Endothelial cell of hepatic sinusoid (primary cell): Measurements from ENCODE around the gene DDX55.

Experiments
- in situ Hi-C: cut with HindIII; loops from 2 replicates; pipeline ENCODE4 v1.10.0; 2017; ENCODE audit warnings: low sequenced_read_pairs

Gene DDX55

DNA sequence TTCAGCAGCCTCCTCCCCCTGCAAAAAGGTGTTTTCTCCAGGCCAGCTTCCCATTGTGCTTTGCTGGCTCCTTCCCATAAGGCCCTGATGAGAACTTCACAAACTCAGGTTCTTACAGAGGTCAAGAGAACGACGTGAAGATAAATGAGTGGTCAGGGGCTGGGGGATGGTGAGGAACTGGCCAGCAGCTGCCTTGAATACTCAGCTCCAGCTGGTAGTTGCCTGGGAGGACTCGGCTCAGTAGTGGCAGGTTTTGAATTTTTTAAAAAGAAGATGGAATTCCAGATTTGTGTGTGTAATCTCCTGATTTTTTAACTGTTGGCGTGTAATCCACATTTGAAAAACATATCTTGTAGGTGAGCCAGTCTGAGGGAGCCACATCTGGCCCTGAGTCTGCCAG, 5.9 kb downstream of the DDX55 start:
- in situ Hi-C loops, result no loop called here

- in situ Hi-C loops, result no loop called here
These were observed 6.3 kb downstream of the DDX55 start for GRCh38 chr12:123608182-123608581.

- in situ Hi-C loops, result no loop called here
These were observed 12.2 kb downstream of the DDX55 start for GRCh38 chr12:123614110-123614509.

DNA sequence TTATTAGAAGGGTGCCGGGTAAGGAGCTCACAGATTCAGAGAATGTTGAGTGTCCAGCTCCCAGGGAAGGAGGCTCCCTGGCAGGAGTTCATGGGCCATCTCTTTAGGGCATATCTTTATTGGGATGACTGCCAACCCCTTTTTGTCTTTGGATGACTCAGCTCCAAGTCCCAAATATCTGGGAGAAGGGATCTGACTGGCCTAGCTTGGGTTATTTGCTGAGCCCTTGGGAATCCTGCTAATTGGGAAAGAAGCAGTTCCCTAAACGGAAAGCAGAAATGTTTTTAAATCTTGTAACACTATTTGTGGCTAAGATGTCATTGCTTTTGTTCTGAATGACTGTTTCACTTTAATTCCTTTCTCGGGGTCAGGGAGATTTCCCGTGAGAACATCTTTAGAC, 12.6 kb downstream of the DDX55 start:
- in situ Hi-C loops, result no loop called here

DNA sequence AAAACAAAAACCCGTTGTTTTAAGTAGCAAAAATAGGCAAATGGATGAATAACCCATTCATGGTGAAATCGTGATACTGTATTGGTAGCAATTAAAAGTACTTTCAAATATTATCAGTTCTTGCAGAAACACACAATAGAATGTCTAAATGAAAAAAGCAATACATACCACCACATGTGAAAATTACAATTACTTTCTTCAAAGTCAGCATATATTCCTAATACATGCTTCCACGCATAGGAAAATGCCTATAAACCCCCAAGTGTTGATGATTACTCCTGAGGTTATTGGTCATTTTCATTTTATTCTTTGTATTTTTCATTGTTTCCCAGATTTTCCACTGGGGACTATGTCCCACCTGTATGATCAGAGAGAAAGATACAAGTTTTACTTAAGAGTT, 15.2 kb downstream of the DDX55 start:
- in situ Hi-C loops, result no loop called here

GRCh38 chr12:123617580-123617979, 15.7 kb downstream of the DDX55 start:
- in situ Hi-C loops, result no loop called here

DNA sequence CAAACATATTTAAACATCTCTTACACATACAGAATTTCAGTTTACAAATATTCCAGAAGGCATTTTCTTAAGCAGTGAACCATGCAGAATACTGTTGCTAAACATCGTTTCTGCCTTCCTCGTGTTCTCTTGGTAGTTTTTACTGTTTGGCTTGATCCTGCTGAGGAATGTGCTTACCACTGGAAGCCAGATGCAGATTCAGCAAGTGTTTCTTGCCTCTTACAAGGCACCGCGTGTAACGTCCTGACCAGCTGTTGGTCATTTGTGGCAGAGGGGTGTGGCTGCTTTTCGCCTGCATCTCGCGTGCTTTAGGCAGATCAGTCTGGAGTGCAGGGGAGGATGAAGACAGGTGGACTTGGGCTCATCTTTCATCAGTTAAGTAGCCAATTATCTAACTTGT, 19.2 kb downstream of the DDX55 start:
- in situ Hi-C loops, result no loop called here

DNA sequence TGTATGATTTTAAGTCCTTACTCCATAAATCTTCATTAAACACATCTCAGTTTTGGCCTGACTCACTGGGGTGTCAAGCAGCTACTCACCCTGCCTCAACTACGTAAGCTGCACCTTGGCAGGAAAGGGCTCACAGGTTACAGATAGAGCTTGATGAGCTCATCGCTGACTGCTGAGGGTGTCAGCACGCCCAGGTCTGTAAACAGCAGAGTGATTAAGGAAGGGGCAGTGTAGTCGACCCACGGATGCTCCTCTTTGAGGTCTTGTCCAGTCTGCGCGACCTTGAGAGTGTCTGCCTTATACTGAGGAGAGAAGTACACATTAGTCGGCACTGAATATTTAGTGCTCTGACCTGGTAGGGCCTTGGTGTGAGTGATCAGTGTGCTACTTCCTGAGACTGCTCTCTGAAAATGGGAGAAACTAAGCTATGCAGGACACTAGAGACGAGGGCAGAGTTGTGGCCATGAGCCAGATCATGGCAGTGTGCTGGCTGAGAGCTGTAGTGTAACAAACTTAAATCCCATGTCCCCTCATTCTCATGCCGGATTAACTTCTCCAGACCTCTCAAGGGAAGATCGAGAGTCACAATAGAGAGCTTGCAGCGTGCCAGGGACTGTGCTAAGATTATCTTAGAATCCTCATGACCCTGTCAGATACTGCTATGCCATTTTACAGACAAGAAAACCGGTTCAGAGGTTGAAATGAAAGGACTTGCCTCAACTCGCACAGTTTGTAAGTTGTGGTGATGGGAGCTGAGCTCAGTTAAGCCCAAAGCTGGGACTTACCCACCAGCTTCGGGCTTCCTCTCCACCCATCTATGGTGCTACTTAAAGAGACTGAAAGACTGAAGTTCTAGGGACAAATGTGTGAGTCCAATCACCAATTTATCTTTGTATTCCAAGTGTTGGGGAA, 20.0 kb downstream of the DDX55 start:
- in situ Hi-C loops, result no loop called here

GRCh38 chr12:123633379-123634141, 31.7 kb downstream of the DDX55 start, which contains the start of the genes EIF2B1 and GTF2H3:
TSS of gene EIF2B1 (minus strand) at chr12:123633686. CDS start at chr12:123633557, 129 bp downstream.
TSS of gene GTF2H3 (plus strand) at chr12:123633829. CDS start at chr12:123633860, 31 bp downstream.
- in situ Hi-C loops, result no loop called here

GRCh38 chr12:123634142-123634561, 32.3 kb downstream of the DDX55 start:
- in situ Hi-C loops, result no loop called here

DNA sequence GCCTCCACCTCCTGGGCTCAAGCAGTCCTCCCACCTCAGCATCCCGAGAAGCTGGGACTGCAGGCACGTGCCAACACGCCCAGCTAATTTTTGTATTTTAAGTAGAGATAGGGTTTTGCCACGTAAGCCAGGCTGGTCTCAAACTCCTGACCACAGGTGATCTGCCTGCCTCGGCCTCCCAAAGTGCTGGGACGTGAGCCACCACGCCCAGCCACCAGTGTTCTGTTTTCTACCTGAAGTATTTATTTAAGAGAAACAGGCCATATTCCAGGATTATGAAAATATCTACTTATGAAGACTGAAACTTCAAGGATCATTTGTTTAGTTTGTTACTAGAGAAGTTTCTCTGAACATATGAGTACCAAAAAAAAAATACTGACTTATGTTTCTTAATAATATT, 42.0 kb downstream of the DDX55 start:
- in situ Hi-C loops, result no loop called here

DNA sequence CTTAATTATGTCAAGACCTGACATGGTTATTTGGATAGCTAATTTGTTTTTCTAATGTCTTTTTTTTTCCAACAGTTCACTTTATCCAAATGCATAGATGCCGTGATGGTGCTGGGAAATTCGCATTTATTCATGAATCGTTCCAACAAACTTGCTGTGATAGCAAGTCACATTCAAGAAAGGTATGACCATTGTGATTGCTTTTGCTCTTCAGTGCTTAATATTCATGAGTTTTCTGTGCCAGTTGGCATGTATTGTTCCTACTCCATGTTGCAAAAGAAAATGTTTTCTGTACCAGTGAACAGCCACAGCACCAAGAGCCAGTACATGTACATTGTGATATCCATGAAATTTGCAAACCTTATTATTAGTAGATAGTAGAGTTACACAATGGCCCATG, 43.5 kb downstream of the DDX55 start:
- in situ Hi-C loops, result no loop called here

GRCh38 chr12:123645878-123646277, 44.0 kb downstream of the DDX55 start:
- in situ Hi-C loops, result no loop called here

DNA sequence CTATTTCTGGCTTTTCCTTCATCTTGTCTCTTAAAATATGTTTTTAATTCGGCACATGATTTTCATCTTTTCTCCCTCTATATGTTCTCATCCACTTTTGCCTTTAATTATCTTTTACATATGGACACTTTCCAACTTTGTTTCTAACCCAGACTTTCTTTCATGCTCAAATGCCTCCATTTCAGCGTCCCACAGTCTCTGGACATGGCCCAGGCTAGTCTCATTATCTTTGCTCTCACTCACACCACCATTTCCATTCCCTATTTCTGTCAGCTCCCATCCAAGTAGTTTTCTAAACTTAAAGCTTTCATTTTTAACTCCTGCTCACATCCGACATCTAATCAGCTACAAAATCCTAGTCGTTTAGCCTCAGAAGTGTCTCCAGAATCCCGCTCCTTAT, 46.5 kb downstream of the DDX55 start:
- in situ Hi-C loops, result no loop called here

DNA sequence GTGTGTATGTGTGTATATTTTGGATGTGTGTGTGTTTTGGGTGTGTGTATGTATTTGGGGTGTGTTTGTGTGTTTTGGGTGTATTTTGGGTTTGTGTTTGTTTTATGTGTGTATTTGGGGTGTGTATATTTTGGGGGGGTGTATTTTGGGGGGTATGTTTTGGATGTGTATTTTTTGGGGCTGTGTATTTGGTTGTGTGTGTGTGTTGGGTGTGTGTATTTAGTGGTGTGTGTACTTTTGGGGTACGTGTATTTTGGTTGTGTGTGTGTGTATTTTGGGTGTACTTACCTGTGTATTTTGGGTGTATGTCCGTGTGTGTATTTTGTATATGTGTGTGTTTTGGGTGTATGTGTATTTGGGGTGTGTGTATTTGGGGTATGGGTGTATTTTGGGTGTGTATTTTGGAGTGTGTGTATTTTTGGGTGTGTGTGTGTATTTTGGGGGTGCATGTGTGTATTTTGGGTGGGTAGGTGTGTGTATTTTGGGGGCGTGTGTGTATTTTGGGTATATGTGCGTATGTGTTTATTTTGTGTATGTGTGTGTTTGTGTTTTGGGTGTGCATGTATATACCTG, 52.3 kb downstream of the DDX55 start:
- in situ Hi-C loops, result no loop called here

- in situ Hi-C loops, result no loop called here
These were observed 53.5 kb downstream of the DDX55 start for GRCh38 chr12:123655420-123655819.

DNA sequence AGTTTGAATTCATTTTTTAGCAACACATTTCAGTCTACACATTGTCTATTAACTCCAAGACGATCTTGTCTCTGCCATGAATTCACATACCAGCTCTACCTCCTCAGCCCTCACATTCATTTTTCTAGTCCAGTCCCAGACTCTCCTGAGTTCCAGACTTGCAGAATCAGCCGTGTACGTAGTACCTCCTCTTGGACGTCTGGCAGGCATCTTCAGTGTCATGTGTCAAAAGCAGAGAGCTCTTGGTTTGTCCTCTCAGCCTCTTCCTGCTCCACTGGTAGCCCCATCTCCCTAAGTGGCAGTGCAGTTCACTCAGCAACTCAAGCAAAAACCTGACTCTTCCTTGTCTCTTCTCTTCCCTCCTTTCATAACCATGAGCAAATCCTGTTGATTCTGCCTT, 54.5 kb downstream of the DDX55 start:
- in situ Hi-C loops, result no loop called here

- in situ Hi-C loops, result no loop called here
These were observed 55.3 kb downstream of the DDX55 start for GRCh38 chr12:123657211-123657610.

DNA sequence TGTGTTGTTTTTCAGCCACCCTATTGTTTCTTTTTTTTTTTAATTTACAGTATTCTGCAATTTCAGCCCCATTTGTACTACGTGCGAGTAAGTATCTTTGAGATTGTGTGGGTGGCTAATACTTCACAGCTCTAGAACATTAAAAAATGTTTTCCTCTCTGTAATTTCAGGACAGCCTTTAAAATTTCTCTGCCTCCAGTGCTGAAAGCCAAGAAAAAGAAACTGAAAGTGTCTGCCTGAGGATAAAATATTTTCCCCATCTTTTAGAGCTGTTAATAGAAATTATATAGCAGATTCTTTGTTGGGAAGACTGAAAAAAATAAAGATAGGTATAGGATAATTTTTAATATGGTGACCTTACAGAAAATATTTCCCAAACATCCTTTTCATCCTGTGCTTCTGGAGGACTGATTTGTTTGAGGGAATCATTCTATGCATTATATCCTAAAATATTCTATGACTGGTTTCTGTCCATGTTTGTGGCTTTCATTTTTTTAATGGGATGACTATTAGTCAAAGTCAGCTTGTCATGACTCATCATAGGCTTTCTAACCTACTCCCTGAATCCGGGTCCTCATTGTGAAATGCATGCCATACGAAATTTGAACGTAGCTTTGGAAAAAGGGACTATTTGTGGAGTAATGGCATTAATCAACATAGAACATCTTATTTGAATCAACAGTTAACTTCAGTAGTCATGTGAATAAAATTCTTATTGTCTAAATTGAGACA, 58.3 kb downstream of the DDX55 start:
- in situ Hi-C loops, result no loop called here

DNA sequence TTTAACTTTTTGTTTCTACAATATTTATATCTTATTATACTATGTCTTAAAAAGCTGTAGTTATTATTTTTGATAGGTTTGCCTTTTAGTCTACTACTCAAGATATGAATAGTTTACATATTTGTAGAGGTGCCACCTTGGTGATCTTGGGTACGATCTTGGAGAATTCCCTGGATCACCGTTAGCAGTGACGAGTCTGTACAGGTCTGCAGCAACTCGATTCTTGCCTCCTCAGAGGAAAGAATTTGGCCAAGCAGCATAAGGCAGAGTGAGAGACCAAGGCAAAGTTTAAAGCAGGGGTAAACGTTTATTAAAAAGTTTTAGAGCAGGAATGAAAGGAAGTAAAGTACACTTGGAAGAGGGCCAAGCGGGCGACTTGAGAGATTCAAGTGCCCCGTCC, 65.9 kb downstream of the DDX55 start:
- in situ Hi-C loops, result no loop called here
